WTC11 (cell line): ENCODE data around the gene PCP2. TPM values are rescaled to one million over a fixed set of nuclear protein-coding genes. Genes with fewer than 3 reads are reported as not detected.

Source experiments
- ATAC-seq: fragments of 200-7000 bp; cut with Tn5 transposase; 2 replicates; pipeline ENCODE4 v1.10.0; 2021; ENCODE audit warnings: mild to moderate bottlenecking, moderate library complexity
- CTCF ChIA-PET: fragments of 300-600 bp; sonication (Branson Sonifier 250); formaldehyde crosslinking; loops from one replicate; lab custom pipeline; 2021; ENCODE audit warnings: antibody characterized with exemption; lab: Charles Lee
- POLR2A ChIA-PET: fragments of 350-600 bp; sonication (Branson Sonifier 250); formaldehyde crosslinking; loops from one replicate; lab custom pipeline; 2021; ENCODE audit warnings: antibody characterized with exemption; lab: Charles Lee
- DNase-seq: peaks from one replicate; pipeline ENCODE4 v3.0.0; 2021; ENCODE audit warnings: low spot score
- H3K27ac Mint-ChIP-seq: 2 replicates; pipeline ENCODE4 v1.8.0; 2021; ENCODE audit warnings: mixed read lengths
- H3K27me3 Mint-ChIP-seq: 2 replicates; pipeline ENCODE4 v1.8.0; 2021; ENCODE audit warnings: low read depth, mild to moderate bottlenecking, moderate library complexity, mixed read lengths
- H3K36me3 Mint-ChIP-seq: 2 replicates; pipeline ENCODE4 v1.8.0; 2021; ENCODE audit warnings: mixed read lengths
- H3K4me1 Mint-ChIP-seq: 2 replicates; pipeline ENCODE4 v1.8.0; 2022; ENCODE audit warnings: mixed read lengths
- H3K4me3 Mint-ChIP-seq: 2 replicates; pipeline ENCODE4 v1.8.0; 2021; ENCODE audit warnings: mild to moderate bottlenecking, moderate library complexity, mixed read lengths
- H3K9me3 Mint-ChIP-seq: 2 replicates; pipeline ENCODE4 v1.8.0; 2021; ENCODE audit warnings: mixed read lengths
- ATF1 ChIP-seq: sonication (generic); formaldehyde crosslinking; IDR thresholded peaks from 2 replicates; pipeline ENCODE4 v1.8.1; 2023; ENCODE audit warnings: mild to moderate bottlenecking, moderate library complexity, missing genetic modification reagents
- ESRRA ChIP-seq: sonication (generic); formaldehyde crosslinking; IDR thresholded peaks from 2 replicates; pipeline ENCODE4 v1.8.1; 2022; ENCODE audit warnings: mild to moderate bottlenecking, missing genetic modification reagents, borderline replicate concordance
- GABPB1 ChIP-seq: sonication (generic); formaldehyde crosslinking; IDR thresholded peaks from 2 replicates; pipeline ENCODE4 v1.8.1; 2023; ENCODE audit warnings: mild to moderate bottlenecking, missing genetic modification reagents
- GTF2I ChIP-seq: fragments of 250-450 bp; sonication (Bioruptor Pico); conservative IDR thresholded peaks from 2 replicates; pipeline ENCODE4 v1.4.0; 2021; ENCODE audit warnings: mild to moderate bottlenecking
- JAZF1 ChIP-seq: fragments of 250-450 bp; sonication (Bioruptor Pico); IDR thresholded peaks from 2 replicates; pipeline ENCODE4 v1.9.0; 2021; ENCODE audit warnings: moderate library complexity, mild to moderate bottlenecking, inconsistent platforms
- MXD4 ChIP-seq: fragments of 250-450 bp; sonication (Bioruptor Pico); IDR thresholded peaks from 2 replicates; pipeline ENCODE4 v1.8.0; 2021; ENCODE audit warnings: mild to moderate bottlenecking, moderate library complexity, borderline replicate concordance
- NFATC4 ChIP-seq: fragments of 250-450 bp; sonication (Bioruptor Pico); IDR thresholded peaks from 2 replicates; pipeline ENCODE4 v1.9.0; 2021; ENCODE audit warnings: mild to moderate bottlenecking
- NFE2L1 ChIP-seq: sonication (generic); formaldehyde crosslinking; IDR thresholded peaks from 2 replicates; pipeline ENCODE4 v1.8.1; 2023; ENCODE audit warnings: missing genetic modification reagents
- SMAD4 ChIP-seq: sonication (generic); formaldehyde crosslinking; IDR thresholded peaks from 2 replicates; pipeline ENCODE4 v1.8.0; 2022; ENCODE audit warnings: mild to moderate bottlenecking, missing genetic modification reagents
- TEAD1 ChIP-seq: sonication (generic); formaldehyde crosslinking; IDR thresholded peaks from 2 replicates; pipeline ENCODE4 v1.8.0; 2022; ENCODE audit warnings: mild to moderate bottlenecking, missing genetic modification reagents
- TP53 ChIP-seq: sonication (generic); formaldehyde crosslinking; IDR thresholded peaks from 2 replicates; pipeline ENCODE4 v1.8.1; 2023; ENCODE audit warnings: mild to moderate bottlenecking, missing genetic modification reagents
- ZNF396 ChIP-seq: fragments of 250-450 bp; sonication (Bioruptor Pico); IDR thresholded peaks from 2 replicates; pipeline ENCODE4 v1.8.0; 2021; ENCODE audit warnings: mild to moderate bottlenecking, moderate library complexity, borderline replicate concordance
- total RNA-seq: library from RNA; stranded (reverse); gene quantifications from 3 replicates; pipeline ENCODE4 v1.2.3, GENCODE V29; 2021
- TF ChIP-seq, protein P1 (sequence below): fragments of 250-450 bp; sonication (Bioruptor Pico); IDR thresholded peaks from 2 replicates; pipeline ENCODE4 v1.9.0; 2021; ENCODE audit warnings: mild to moderate bottlenecking, borderline replicate concordance
- TF ChIP-seq, protein P2 (sequence below): sonication (generic); formaldehyde crosslinking; IDR thresholded peaks from 2 replicates; pipeline ENCODE4 v1.8.0; 2022; ENCODE audit warnings: mild to moderate bottlenecking, missing genetic modification reagents
- TF ChIP-seq, protein P3 (sequence below): fragments of 250-450 bp; sonication (Bioruptor Pico); IDR thresholded peaks from 2 replicates; pipeline ENCODE4 v2.1.2; 2022; ENCODE audit warnings: mild to moderate bottlenecking, moderate library complexity
- TF ChIP-seq, protein P4 (sequence below): sonication (generic); formaldehyde crosslinking; IDR thresholded peaks from 2 replicates; pipeline ENCODE4 v1.8.0; 2022; ENCODE audit warnings: mild to moderate bottlenecking, missing genetic modification reagents
- TF ChIP-seq, protein P5 (sequence below): sonication (generic); formaldehyde crosslinking; IDR thresholded peaks from 2 replicates; pipeline ENCODE4 v1.8.1; 2023; ENCODE audit warnings: mild to moderate bottlenecking, missing genetic modification reagents, moderate library complexity
- TF ChIP-seq, protein P6 (sequence below): sonication (generic); formaldehyde crosslinking; IDR thresholded peaks from 2 replicates; pipeline ENCODE4 v1.8.1; 2023; ENCODE audit warnings: mild to moderate bottlenecking, moderate library complexity, missing genetic modification reagents
- TF ChIP-seq, protein P7 (sequence below): fragments of 250-450 bp; sonication (Bioruptor Pico); IDR thresholded peaks from 2 replicates; pipeline ENCODE4 v1.9.0; 2021; ENCODE audit warnings: moderate library complexity, mild to moderate bottlenecking, inconsistent platforms, borderline replicate concordance
- TF ChIP-seq, protein P8 (sequence below): fragments of 250-450 bp; sonication (Bioruptor Pico); conservative IDR thresholded peaks from 2 replicates; pipeline ENCODE4 v1.9.0; 2021; ENCODE audit warnings: mild to moderate bottlenecking
- TF ChIP-seq, protein P9 (sequence below): fragments of 250-450 bp; sonication (Bioruptor Pico); IDR thresholded peaks from 2 replicates; pipeline ENCODE4 v1.8.0; 2021; ENCODE audit warnings: mild to moderate bottlenecking

The PCP2 gene
- total RNA-seq, 1 experiment from 2014 or later = 0.48 TPM

DNA sequence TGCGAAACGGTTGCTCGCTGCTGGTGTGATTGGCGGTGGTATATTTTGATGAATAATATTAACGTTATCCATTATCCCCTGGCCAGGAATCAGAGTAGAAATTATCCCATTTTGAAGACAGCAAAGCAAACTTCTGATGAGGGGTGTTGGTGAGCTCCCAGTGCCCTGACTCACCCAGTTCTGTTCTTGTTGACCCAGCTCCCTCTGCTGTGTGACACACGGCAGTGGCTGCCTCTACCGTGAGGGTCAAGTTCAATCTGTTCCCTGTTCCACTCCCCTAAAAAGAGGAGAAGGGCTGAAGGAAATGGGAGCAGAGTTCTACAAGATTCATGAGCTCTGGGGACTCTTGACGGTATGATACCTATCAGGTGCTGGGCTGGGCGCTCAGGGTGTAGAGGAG is 35.8 kb downstream of the PCP2 start (continued):
- TF ChIP-seq, protein P1, sequence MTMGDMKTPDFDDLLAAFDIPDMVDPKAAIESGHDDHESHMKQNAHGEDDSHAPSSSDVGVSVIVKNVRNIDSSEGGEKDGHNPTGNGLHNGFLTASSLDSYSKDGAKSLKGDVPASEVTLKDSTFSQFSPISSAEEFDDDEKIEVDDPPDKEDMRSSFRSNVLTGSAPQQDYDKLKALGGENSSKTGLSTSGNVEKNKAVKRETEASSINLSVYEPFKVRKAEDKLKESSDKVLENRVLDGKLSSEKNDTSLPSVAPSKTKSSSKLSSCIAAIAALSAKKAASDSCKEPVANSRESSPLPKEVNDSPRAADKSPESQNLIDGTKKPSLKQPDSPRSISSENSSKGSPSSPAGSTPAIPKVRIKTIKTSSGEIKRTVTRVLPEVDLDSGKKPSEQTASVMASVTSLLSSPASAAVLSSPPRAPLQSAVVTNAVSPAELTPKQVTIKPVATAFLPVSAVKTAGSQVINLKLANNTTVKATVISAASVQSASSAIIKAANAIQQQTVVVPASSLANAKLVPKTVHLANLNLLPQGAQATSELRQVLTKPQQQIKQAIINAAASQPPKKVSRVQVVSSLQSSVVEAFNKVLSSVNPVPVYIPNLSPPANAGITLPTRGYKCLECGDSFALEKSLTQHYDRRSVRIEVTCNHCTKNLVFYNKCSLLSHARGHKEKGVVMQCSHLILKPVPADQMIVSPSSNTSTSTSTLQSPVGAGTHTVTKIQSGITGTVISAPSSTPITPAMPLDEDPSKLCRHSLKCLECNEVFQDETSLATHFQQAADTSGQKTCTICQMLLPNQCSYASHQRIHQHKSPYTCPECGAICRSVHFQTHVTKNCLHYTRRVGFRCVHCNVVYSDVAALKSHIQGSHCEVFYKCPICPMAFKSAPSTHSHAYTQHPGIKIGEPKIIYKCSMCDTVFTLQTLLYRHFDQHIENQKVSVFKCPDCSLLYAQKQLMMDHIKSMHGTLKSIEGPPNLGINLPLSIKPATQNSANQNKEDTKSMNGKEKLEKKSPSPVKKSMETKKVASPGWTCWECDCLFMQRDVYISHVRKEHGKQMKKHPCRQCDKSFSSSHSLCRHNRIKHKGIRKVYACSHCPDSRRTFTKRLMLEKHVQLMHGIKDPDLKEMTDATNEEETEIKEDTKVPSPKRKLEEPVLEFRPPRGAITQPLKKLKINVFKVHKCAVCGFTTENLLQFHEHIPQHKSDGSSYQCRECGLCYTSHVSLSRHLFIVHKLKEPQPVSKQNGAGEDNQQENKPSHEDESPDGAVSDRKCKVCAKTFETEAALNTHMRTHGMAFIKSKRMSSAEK (CRISPR knock-in tag) = no peak
- no peak for TF ChIP-seq NFE2L1 (CRISPR knock-in tag)
- TF ChIP-seq, protein P2, sequence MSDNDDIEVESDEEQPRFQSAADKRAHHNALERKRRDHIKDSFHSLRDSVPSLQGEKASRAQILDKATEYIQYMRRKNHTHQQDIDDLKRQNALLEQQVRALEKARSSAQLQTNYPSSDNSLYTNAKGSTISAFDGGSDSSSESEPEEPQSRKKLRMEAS (CRISPR knock-in tag) = no peak
- no peak for TF ChIP-seq ESRRA (CRISPR knock-in tag)
- TF ChIP-seq TP53 (CRISPR knock-in tag) = no peak
- no peak for TF ChIP-seq GTF2I
- TF ChIP-seq, protein P3, sequence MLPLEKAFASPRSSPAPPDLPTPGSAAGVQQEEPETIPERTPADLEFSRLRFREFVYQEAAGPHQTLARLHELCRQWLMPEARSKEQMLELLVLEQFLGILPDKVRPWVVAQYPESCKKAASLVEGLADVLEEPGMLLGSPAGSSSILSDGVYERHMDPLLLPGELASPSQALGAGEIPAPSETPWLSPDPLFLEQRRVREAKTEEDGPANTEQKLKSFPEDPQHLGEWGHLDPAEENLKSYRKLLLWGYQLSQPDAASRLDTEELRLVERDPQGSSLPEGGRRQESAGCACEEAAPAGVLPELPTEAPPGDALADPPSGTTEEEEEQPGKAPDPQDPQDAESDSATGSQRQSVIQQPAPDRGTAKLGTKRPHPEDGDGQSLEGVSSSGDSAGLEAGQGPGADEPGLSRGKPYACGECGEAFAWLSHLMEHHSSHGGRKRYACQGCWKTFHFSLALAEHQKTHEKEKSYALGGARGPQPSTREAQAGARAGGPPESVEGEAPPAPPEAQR (CRISPR knock-in tag) = no peak
- TF ChIP-seq, protein P4, sequence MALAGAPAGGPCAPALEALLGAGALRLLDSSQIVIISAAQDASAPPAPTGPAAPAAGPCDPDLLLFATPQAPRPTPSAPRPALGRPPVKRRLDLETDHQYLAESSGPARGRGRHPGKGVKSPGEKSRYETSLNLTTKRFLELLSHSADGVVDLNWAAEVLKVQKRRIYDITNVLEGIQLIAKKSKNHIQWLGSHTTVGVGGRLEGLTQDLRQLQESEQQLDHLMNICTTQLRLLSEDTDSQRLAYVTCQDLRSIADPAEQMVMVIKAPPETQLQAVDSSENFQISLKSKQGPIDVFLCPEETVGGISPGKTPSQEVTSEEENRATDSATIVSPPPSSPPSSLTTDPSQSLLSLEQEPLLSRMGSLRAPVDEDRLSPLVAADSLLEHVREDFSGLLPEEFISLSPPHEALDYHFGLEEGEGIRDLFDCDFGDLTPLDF = no peak
- TF ChIP-seq, protein P5, sequence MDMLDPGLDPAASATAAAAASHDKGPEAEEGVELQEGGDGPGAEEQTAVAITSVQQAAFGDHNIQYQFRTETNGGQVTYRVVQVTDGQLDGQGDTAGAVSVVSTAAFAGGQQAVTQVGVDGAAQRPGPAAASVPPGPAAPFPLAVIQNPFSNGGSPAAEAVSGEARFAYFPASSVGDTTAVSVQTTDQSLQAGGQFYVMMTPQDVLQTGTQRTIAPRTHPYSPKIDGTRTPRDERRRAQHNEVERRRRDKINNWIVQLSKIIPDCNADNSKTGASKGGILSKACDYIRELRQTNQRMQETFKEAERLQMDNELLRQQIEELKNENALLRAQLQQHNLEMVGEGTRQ (CRISPR knock-in tag) = no peak
- TF ChIP-seq GABPB1 (CRISPR knock-in tag) = no peak
- TF ChIP-seq JAZF1 (CRISPR knock-in tag) = no peak
- no peak for TF ChIP-seq ZNF396 (CRISPR knock-in tag)

DNA sequence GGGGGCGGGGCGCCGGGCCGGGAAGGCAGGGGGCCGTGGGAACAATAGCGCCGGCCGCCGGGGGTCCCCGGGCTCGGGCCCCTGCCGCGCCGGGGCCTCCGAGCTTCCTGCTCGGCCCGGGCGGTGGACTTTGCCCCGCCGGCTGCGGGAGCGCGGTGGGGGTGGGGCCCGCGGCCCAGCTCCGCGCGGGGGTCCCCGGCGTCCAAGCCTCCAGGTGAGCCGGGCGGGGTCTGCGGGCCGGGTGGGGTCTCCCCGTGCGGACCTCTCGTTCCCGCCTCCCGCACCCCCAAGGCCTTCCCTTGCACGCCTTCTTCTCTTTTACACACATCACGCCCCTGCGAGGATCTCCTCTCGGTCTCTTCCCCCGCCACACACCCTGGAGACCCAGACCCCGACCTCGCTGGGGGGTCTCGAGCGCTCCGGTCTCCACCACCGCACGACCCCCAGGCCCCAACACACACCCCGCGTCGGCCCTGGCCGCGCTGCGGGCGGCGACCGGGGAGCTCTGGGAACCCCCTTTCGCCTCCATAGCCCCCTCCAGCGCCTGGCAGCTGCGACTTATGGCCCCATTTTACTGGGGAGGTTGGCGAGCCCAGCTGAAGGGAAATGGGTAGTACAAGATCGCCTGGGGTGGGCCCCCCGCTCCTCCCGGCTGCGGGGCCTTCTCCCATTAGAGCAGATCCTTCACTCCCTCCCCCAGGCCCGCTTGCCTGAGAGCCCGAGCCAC is 37.1 kb downstream of the PCP2 start:
- no peak overlapping the region for H3K27ac Mint-ChIP-seq
- peaks cover 3% of the 10 kb centered on the region; the same call in 1 of the 2 replicates for H3K36me3 Mint-ChIP-seq
- CTCF ChIA-PET = interaction anchor here (0.7 to 4.9 kb wide), 12 partner anchors 9 to 494 kb away, joined by 3 to 85 read pairs (median 4); partner anchors contain the start of genes PET100, STXBP2, TRAPPC5 and XAB2
- peaks cover 17% of the 10 kb centered on the region for H3K27me3 Mint-ChIP-seq
- H3K4me3 Mint-ChIP-seq = peak overlapping the region; percentile 79
- DNase-seq (no peak), ATAC-seq (no peak)
- no peaks in the 10 kb centered on the region for H3K9me3 Mint-ChIP-seq
- POLR2A ChIA-PET = interaction anchor here (1.4 kb wide), 1 partner anchor 9 kb away, joined by 3 read pairs; no protein-coding TSS in a partner anchor
- peaks cover 17% of the 10 kb centered on the region for H3K4me1 Mint-ChIP-seq
- TF ChIP-seq, protein P6, sequence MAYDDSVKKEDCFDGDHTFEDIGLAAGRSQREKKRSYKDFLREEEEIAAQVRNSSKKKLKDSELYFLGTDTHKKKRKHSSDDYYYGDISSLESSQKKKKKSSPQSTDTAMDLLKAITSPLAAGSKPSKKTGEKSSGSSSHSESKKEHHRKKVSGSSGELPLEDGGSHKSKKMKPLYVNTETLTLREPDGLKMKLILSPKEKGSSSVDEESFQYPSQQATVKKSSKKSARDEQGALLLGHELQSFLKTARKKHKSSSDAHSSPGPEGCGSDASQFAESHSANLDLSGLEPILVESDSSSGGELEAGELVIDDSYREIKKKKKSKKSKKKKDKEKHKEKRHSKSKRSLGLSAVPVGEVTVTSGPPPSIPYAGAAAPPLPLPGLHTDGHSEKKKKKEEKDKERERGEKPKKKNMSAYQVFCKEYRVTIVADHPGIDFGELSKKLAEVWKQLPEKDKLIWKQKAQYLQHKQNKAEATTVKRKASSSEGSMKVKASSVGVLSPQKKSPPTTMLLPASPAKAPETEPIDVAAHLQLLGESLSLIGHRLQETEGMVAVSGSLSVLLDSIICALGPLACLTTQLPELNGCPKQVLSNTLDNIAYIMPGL (CRISPR knock-in tag) = no peak
- TF ChIP-seq NFATC4 (CRISPR knock-in tag) = no peak
- TF ChIP-seq MXD4 (CRISPR knock-in tag) = no peak
- no peak for TF ChIP-seq SMAD4 (CRISPR knock-in tag)
- TF ChIP-seq, protein P7, sequence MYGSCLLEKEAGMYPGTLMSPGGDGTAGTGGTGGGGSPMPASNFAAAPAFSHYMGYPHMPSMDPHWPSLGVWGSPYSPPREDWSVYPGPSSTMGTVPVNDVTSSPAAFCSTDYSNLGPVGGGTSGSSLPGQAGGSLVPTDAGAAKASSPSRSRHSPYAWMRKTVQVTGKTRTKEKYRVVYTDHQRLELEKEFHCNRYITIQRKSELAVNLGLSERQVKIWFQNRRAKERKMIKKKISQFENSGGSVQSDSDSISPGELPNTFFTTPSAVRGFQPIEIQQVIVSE (CRISPR knock-in tag) = no peak
- no peak for TF ChIP-seq ATF1
- TF ChIP-seq TEAD1 (CRISPR knock-in tag) = no peak
- TF ChIP-seq, protein P8, sequence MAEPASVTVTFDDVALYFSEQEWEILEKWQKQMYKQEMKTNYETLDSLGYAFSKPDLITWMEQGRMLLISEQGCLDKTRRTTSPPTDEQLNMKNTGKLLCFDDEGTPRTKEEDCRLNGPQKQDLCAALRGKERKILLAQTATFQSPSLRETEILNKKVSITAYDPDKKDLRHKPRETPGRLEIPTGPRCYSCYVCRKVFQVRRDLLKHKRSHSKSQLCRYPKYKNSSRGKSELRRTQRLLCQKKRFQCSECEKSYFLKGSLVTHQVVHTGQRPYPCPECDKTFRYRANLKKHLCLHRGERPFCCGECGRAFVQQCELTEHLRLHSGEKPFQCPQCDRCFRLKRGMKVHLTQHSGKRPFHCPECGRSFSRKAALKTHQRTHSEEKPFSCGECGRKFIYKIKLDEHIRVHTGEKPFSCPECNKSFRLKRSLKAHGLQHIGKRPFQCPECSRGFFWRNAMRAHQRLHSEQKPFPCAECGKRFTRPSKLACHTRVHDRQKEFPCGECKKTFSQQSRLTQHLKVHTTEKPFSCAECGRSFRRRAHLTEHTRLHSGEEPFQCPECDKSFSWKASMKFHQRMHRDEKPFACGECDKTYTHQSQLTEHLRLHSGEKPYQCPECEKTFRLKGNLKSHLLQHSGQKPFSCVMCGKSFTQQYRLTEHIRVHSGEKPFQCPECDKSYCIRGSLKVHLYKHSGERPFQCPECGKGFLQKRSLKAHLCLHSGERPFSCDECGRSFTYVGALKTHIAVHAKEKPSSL (CRISPR knock-in tag) = no peak
- TF ChIP-seq ZNF396 (CRISPR knock-in tag) = no peak
- TF ChIP-seq, protein P9, sequence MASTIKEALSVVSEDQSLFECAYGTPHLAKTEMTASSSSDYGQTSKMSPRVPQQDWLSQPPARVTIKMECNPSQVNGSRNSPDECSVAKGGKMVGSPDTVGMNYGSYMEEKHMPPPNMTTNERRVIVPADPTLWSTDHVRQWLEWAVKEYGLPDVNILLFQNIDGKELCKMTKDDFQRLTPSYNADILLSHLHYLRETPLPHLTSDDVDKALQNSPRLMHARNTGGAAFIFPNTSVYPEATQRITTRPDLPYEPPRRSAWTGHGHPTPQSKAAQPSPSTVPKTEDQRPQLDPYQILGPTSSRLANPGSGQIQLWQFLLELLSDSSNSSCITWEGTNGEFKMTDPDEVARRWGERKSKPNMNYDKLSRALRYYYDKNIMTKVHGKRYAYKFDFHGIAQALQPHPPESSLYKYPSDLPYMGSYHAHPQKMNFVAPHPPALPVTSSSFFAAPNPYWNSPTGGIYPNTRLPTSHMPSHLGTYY = no peak
